ENCODE measurements around the gene TARDBP. TPM values are rescaled to one million over a fixed set of nuclear protein-coding genes. Genes with fewer than 3 reads are reported as not detected.

The TARDBP gene
- total and polyA plus RNA-seq, 8 donors = 68.8 to 243 (median 118) TPM

DNA sequence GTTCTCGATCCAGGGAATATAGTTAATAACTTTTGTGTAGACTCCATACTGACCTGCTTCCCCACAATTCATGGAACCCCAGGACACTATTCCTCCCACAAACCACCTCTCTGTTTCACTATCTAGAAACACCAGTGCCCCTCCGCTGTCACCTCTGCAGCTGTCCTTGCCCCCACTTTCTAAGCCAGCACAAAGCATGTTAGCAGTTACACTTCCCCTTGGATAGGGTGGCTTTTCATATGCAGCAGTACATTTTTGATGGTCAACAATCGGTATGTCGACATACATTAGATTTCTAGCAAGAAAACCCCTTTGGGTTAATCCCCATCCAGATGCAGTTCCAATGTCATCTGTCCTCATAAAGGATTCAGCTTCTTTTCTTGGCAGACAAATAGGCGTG is 14.4 kb downstream of the TARDBP start:
- TF ChIP-seq POLR2A (IDR thresholded peaks at IDR 0.05) (no peak), POLR2AphosphoS5 (IDR thresholded peaks at IDR 0.05) (no peak), EP300 (IDR thresholded peaks at IDR 0.05) (no peak)
- TF ChIP-seq, protein P1, sequence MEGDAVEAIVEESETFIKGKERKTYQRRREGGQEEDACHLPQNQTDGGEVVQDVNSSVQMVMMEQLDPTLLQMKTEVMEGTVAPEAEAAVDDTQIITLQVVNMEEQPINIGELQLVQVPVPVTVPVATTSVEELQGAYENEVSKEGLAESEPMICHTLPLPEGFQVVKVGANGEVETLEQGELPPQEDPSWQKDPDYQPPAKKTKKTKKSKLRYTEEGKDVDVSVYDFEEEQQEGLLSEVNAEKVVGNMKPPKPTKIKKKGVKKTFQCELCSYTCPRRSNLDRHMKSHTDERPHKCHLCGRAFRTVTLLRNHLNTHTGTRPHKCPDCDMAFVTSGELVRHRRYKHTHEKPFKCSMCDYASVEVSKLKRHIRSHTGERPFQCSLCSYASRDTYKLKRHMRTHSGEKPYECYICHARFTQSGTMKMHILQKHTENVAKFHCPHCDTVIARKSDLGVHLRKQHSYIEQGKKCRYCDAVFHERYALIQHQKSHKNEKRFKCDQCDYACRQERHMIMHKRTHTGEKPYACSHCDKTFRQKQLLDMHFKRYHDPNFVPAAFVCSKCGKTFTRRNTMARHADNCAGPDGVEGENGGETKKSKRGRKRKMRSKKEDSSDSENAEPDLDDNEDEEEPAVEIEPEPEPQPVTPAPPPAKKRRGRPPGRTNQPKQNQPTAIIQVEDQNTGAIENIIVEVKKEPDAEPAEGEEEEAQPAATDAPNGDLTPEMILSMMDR (IDR thresholded peaks at IDR 0.05) = no peak
- intact Hi-C loops (cut with DNase I; ENCODE audit: low total_unique reads) = no loop called here

DNA sequence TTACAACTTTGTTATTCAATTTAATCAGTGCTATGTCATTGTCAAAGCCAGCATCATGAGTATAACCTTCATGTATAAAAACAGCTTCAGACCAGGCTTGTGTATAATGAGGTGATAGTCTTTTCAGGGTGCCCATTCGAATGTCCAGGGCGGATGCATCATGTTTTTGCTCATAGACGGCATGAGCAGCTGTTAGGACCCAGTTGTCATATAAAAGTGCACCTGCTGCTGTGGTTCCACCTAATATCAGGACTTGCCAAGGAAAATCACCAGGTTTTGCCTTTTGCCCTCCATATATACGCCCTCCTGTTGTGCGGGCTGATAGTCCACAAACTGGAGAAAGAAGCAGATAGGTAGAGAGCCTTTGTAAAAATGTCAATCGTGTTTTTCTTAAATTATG is 14.9 kb downstream of the TARDBP start:
- no peak for DNase-seq
- H3K9me3 ChIP-seq = no peaks in the 10 kb centered on the region
- H3K27ac ChIP-seq = no peak overlapping the region
- peaks cover 37 to 82% (median 76%) of the 10 kb centered on the region in 4 donors for H3K36me3 ChIP-seq
- no peaks in the 10 kb centered on the region for H3K27me3 ChIP-seq
- no peak overlapping the region for H3K4me3 ChIP-seq
- WGBS, 5 donors = 68 to 71% (median 69%) methylated on average over 6 of the region's 6 CpGs
- intact Hi-C loops (cut with DNase I; ENCODE audit: low total_unique reads) = no loop called here
- peaks cover 0 to under 1% (median 0%) of the 10 kb centered on the region in 4 donors for H3K4me1 ChIP-seq
- no peak for TF ChIP-seq POLR2AphosphoS5 (IDR thresholded peaks at IDR 0.05)
- no peak for TF ChIP-seq POLR2A (IDR thresholded peaks at IDR 0.05)
- TF ChIP-seq, protein P1 (IDR thresholded peaks at IDR 0.05) = no peak
- TF ChIP-seq EP300 (IDR thresholded peaks at IDR 0.05) = no peak

More for the DNA sequence above, 14.4 kb downstream of the TARDBP start:
- H3K4me3 ChIP-seq = no peak overlapping the region
- H3K36me3 ChIP-seq = peaks cover 41 to 86% (median 80%) of the 10 kb centered on the region in 4 donors
- H3K27me3 ChIP-seq = no peaks in the 10 kb centered on the region
- peaks cover 0 to 4% (median 0%) of the 10 kb centered on the region in 4 donors for H3K4me1 ChIP-seq
- 92 to 97% (median 94%) methylated on average over 5 of the region's 5 CpGs for WGBS, 5 donors
- H3K27ac ChIP-seq = no peak overlapping the region
- DNase-seq = no peak
- H3K9me3 ChIP-seq = no peaks in the 10 kb centered on the region

DNA sequence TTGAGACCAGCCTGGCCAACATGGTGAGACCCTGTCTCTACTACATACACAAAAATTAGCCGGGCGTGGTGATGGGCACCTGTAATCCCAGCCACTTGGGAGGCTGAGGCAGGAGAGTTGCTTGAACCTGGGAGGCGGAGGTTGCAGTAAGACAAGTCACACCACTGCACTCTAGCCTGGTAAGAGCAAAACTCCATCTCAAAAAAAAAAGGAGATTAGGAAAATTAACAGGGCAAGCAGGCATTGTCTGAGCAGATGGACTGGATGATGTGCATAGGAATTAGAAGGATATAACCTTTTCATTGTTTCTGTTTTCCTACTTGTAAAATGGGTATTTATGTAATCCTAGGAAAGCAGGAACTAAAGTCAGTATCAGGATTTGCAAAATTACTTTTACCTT is 15.6 kb downstream of the TARDBP start:
- Histone ChIP-seq H3K27me3 (no peaks in the 10 kb centered on the region), H3K4me3 (no peak overlapping the region), H3K36me3 (peaks cover 30 to 75% (median 69%) of the 10 kb centered on the region in 4 donors), H3K9me3 (no peaks in the 10 kb centered on the region), H3K4me1 (no peaks in the 10 kb centered on the region), H3K27ac (no peak overlapping the region)
- TF ChIP-seq, protein P1 (IDR thresholded peaks at IDR 0.05) = no peak
- TF ChIP-seq POLR2AphosphoS5 (IDR thresholded peaks at IDR 0.05) = no peak
- TF ChIP-seq EP300 (IDR thresholded peaks at IDR 0.05) = no peak
- no peak for TF ChIP-seq POLR2A (IDR thresholded peaks at IDR 0.05)
- 91 to 96% (median 93%) methylated on average over 3 of the region's 3 CpGs for WGBS, 5 donors
- intact Hi-C loops (cut with DNase I; ENCODE audit: low total_unique reads) = no loop called here
- no peak for DNase-seq

DNA sequence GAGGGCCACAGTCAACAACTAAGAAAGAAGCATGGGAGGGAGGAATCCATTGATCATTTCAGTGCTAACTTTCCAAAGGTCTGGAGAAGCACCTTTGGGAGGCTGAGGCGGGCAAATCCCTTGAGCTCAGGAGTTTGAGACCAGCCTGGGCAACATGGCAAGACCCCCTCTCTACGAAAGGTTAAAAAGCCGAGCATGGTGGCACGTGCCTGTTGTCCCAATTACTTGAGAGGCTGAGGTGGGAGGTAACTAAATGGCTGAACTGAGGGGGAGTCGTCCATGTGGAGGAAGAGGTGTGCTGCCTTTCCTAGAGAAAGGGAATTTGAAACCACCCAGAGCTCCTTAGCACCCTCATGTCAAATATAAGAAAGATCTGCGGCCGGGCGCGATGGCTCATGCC is 18.4 kb downstream of the TARDBP start:
- H3K4me3 ChIP-seq = no peak overlapping the region
- H3K4me1 ChIP-seq = no peaks in the 10 kb centered on the region
- peaks cover 11 to 46% (median 41%) of the 10 kb centered on the region in 4 donors for H3K36me3 ChIP-seq
- H3K9me3 ChIP-seq = no peaks in the 10 kb centered on the region
- TF ChIP-seq EP300 (IDR thresholded peaks at IDR 0.05) (no peak), POLR2AphosphoS5 (IDR thresholded peaks at IDR 0.05) (no peak), POLR2A (IDR thresholded peaks at IDR 0.05) (no peak)
- TF ChIP-seq, protein P1 (IDR thresholded peaks at IDR 0.05) = no peak
- H3K27me3 ChIP-seq = no peaks in the 10 kb centered on the region
- no peak overlapping the region for H3K27ac ChIP-seq
- intact Hi-C loops (cut with DNase I; ENCODE audit: low total_unique reads) = no loop called here
- DNase-seq = no peak
- WGBS, 5 donors = 86 to 92% (median 90%) methylated on average over 9 of the region's 9 CpGs
